NB4 (cell line): ENCODE results near the gene RLN2.

Experiments used
- CTCF ChIP-seq: IDR thresholded peaks from one replicate; pipeline ENCODE4 v1.5.1; 2012; ENCODE audit warnings: low read depth, low read length
- POLR2A ChIP-seq: IDR thresholded peaks from 2 replicates; pipeline ENCODE4 v1.6.1; 2011; ENCODE audit warnings: mild to moderate bottlenecking; ENCODE audit not compliant: insufficient read length; ENCODE audit errors: extremely low read depth

GRCh38 chr9:5305741-5306140 is 1.2 kb upstream of the RLN2 start:
- TF ChIP-seq CTCF (no peak), POLR2A (no peak)
